ENCODE data around the gene PROSER2. TPM values are rescaled to one million over a fixed set of nuclear protein-coding genes. Genes with fewer than 3 reads are reported as not detected.

PROSER2 gene
- total and polyA plus RNA-seq, 2 donors from 2014 or later: 8.1 to 48.2 TPM

- no peak overlapping the region for H3K9ac ChIP-seq (ENCODE audit: low read length in 3 of 3)
- intact Hi-C loops (cut with DNase I): no loop called here
- no peaks in the 10 kb centered on the region for H3K4me1 ChIP-seq (ENCODE audit: control insufficient read depth in 2 of 3, insufficient read depth in 2 of 3, low read depth in 1 of 3, low read length in 3 of 3)
Observed at GRCh38 chr10:11891776-11892486, 68.8 kb downstream of the PROSER2 start.

GRCh38 chr10:11893749-11894278, 70.7 kb downstream of the PROSER2 start:
- Histone ChIP-seq H3K4me3 (ENCODE audit: low read length in 3 of 3) (no peak overlapping the region), H3K9ac (ENCODE audit: low read length in 3 of 3) (no peak overlapping the region), H3K9me3 (ENCODE audit: control insufficient read depth in 2 of 3, insufficient read depth in 1 of 3, low read length in 3 of 3) (no peaks in the 10 kb centered on the region), H3K27ac (ENCODE audit: low read depth in 2 of 2, low read length in 2 of 2) (no peak overlapping the region), H3K36me3 (ENCODE audit: control insufficient read depth in 2 of 3, insufficient read depth in 3 of 3, low read length in 3 of 3) (no peaks in the 10 kb centered on the region), H3K4me1 (ENCODE audit: control insufficient read depth in 2 of 3, insufficient read depth in 2 of 3, low read depth in 1 of 3, low read length in 3 of 3) (peaks cover 0 to 5% (median 0%) of the 10 kb centered on the region in 3 donors), H3K27me3 (ENCODE audit: control insufficient read depth, insufficient read depth, low read length) (no peaks in the 10 kb centered on the region)
- intact Hi-C loops (cut with DNase I): no loop called here
- no peak for TF ChIP-seq CTCF (IDR thresholded peaks at IDR 0.05; ENCODE audit: borderline replicate concordance, extremely low read depth, insufficient read depth)
- FAIRE-seq (no peak), DNase-seq (no peak)

More at GRCh38 chr10:11891776-11892486, 68.8 kb downstream of the PROSER2 start:
- H3K4me3 ChIP-seq (ENCODE audit: low read length in 3 of 3): no peak overlapping the region
- no peak for DNase-seq
- TF ChIP-seq CTCF (IDR thresholded peaks at IDR 0.05; ENCODE audit: borderline replicate concordance, extremely low read depth, insufficient read depth): no peak
- no peaks in the 10 kb centered on the region for H3K9me3 ChIP-seq (ENCODE audit: control insufficient read depth in 2 of 3, insufficient read depth in 1 of 3, low read length in 3 of 3)
- H3K36me3 ChIP-seq (ENCODE audit: control insufficient read depth in 2 of 3, insufficient read depth in 3 of 3, low read length in 3 of 3): no peaks in the 10 kb centered on the region
- FAIRE-seq: no peak
- no peaks in the 10 kb centered on the region for H3K27me3 ChIP-seq (ENCODE audit: control insufficient read depth, insufficient read depth, low read length)
- no peak overlapping the region for H3K27ac ChIP-seq (ENCODE audit: low read depth in 2 of 2, low read length in 2 of 2)

GRCh38 chr10:11894381-11895107, 71.4 kb downstream of the PROSER2 start:
- FAIRE-seq (no peak), DNase-seq (no peak)
- TF ChIP-seq CTCF (IDR thresholded peaks at IDR 0.05; ENCODE audit: borderline replicate concordance, extremely low read depth, insufficient read depth): no peak
- Histone ChIP-seq H3K4me1 (ENCODE audit: control insufficient read depth in 2 of 3, insufficient read depth in 2 of 3, low read depth in 1 of 3, low read length in 3 of 3) (peaks cover 0 to 5% (median 0%) of the 10 kb centered on the region in 3 donors), H3K27me3 (ENCODE audit: control insufficient read depth, insufficient read depth, low read length) (no peaks in the 10 kb centered on the region), H3K27ac (ENCODE audit: low read depth in 2 of 2, low read length in 2 of 2) (no peak overlapping the region), H3K9ac (ENCODE audit: low read length in 3 of 3) (no peak overlapping the region), H3K9me3 (ENCODE audit: control insufficient read depth in 2 of 3, insufficient read depth in 1 of 3, low read length in 3 of 3) (no peaks in the 10 kb centered on the region), H3K4me3 (ENCODE audit: low read length in 3 of 3) (no peak overlapping the region), H3K36me3 (ENCODE audit: control insufficient read depth in 2 of 3, insufficient read depth in 3 of 3, low read length in 3 of 3) (no peaks in the 10 kb centered on the region)
- intact Hi-C loops (cut with DNase I): no loop called here

Measured in kidney (tissue), 14 donors.